GM12875 (cell line): ENCODE measurements around the gene STK11.

Source experiments
- H3K4me3 ChIP-seq: one replicate; pipeline ENCODE4 v1.5.1; 2011; ENCODE audit warnings: low read depth, low read length, control low read depth
- TF ChIP-seq, protein P1 (sequence below): IDR thresholded peaks from 2 replicates; pipeline ENCODE4 v1.5.1; 2011; ENCODE audit warnings: low read depth, mild to moderate bottlenecking, control low read depth, inconsistent platforms, low read length, moderate library complexity, borderline replicate concordance; ENCODE audit not compliant: insufficient read depth

Gene STK11

DNA sequence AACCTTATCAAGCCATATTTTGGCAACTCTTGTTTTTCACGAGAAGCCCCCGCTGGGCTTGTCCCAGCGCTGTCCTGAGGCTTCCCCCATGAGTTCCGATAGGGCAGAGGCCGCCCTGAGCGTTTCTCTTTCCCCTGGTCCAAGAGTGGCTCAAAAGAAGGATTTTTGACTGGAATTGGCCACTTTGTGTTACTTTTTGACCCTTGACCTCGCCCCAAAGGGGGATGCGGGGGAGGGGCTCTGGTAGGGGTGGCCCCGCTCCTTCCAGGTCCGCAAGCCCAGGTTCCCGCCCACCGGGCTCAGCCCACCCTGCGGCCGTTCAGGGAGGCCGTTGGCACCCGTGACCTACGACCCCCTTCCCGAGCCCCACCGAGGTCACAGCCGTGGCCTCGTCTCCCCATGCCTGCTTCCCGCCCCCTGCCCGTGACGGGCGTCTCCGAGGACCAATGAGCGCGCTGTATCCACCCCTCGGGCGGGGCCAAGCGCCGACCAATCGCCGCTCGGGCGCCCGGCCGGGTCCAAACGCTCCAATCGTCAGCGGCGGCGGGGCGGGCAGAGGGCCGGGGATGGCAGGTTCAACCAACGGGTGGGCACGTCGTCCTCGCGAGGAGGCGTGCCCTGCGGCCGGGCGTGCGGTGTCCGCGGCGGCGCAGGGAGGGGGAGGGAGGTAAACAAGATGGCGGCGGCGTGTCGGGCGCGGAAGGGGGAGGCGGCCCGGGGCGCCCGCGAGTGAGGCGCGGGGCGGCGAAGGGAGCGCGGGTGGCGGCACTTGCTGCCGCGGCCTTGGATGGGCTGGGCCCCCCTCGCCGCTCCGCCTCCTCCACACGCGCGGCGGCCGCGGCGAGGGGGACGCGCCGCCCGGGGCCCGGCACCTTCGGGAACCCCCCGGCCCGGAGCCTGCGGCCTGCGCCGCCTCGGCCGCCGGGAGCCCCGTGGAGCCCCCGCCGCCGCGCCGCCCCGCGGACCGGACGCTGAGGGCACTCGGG, at the start of gene STK11:
Gene STK11, plus strand, starts transcription at position 665 of the 986 bp plus-strand sequence. CDS start 1,136 bp downstream, outside the sequence.
- peak within 1 kb of the TSS; percentile 92 for H3K4me3 ChIP-seq
- TF ChIP-seq, protein P1, sequence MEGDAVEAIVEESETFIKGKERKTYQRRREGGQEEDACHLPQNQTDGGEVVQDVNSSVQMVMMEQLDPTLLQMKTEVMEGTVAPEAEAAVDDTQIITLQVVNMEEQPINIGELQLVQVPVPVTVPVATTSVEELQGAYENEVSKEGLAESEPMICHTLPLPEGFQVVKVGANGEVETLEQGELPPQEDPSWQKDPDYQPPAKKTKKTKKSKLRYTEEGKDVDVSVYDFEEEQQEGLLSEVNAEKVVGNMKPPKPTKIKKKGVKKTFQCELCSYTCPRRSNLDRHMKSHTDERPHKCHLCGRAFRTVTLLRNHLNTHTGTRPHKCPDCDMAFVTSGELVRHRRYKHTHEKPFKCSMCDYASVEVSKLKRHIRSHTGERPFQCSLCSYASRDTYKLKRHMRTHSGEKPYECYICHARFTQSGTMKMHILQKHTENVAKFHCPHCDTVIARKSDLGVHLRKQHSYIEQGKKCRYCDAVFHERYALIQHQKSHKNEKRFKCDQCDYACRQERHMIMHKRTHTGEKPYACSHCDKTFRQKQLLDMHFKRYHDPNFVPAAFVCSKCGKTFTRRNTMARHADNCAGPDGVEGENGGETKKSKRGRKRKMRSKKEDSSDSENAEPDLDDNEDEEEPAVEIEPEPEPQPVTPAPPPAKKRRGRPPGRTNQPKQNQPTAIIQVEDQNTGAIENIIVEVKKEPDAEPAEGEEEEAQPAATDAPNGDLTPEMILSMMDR: no peak

GRCh38 chr19:1156305-1156801, 49.2 kb upstream of the STK11 start:
- TF ChIP-seq, protein P1: no peak
- no peak overlapping the region for H3K4me3 ChIP-seq

GRCh38 chr19:1156830-1157615, 48.6 kb upstream of the STK11 start:
- H3K4me3 ChIP-seq: no peak overlapping the region
- TF ChIP-seq, protein P1: no peak

DNA sequence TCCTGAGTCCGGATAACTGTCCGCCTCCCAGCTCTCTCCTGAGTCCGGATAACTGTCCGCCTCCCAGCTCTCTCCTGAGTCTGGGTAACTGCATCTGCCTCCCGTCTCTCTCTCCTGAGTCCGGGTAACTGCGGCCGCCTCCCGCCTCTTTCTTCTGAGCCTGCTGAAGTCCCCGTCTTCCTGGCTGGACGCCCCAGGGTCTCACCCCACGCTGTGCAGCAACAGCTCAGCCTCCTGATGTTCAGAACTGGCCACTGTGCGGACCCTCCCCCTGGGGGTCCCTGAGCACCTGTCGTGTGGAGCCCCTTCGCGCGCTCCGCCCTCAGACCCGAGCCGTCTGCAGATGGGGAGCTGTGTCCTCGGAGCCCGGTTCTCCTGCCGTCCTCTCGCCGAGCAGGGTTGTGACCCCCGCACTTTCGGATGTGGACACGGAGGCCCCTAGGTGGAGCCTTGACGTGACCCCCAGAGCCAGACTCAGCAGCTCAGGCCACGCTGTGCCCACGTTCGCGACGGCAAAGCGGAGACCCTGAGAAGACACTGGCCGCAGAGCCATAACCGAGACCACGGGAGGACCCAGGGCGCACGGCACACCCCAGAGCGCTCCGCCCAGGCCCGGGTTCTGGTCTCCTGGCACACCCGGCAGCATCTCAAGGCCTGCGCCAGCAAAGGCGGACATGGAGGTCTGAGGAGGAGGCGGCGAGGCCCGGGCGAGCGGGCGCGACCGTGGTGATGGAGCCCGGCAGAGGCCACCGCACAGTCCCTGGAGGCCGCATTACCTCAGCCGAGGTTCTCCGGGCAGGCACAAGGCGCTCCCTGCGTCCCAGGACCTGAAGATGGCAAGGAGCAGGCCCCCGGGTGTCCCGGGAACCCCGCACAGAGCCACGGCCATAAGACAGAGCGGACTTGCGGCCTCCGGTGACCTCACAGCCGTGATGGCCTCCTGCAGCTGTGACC, 47.4 kb upstream of the STK11 start:
- H3K4me3 ChIP-seq: no peak overlapping the region
- TF ChIP-seq, protein P1: no peak

- TF ChIP-seq, protein P1: no peak
- H3K4me3 ChIP-seq: no peak overlapping the region
Measured at GRCh38 chr19:1158885-1159448, 46.6 kb upstream of the STK11 start.

- TF ChIP-seq, protein P1: no peak
- H3K4me3 ChIP-seq: no peak overlapping the region
Measured at GRCh38 chr19:1159864-1160595, 45.5 kb upstream of the STK11 start.
